Activated CD4-positive, CD25-positive, alpha-beta regulatory T cell (primary cell): ENCODE measurements around the gene PKD2L2.
"Not testable (repeated sequence)": the region's sequence is repeated elsewhere in the genome, so short reads cannot be mapped to it uniquely, and the experiment has no call there.

Experiments used
- DNase-seq, 4 experiments: peaks; one replicate each; lab custom pipeline; 2025; lab: John Stamatoyannopoulos, UW

PKD2L2 gene

DNA sequence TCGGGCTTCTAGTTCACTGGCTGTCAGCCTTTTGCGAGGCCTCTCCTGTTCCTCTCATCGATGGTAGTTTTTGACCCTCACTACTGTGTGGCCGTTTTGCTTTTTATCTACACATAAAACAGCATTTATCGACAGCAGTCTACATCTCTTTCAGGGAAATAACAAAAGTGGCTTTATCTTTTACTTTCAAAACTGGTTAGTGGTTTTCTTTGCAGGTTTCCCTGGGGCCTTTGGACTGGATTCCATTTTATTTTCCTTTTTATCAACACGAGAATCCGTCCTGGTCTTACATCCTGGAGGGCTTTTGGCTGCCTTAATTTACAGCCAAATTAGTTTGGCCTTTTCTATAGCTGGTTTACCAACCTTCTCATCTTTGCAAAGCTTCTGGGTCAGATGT lies 793 bp upstream of the PKD2L2 start:
- DNase-seq, result no peak

DNA sequence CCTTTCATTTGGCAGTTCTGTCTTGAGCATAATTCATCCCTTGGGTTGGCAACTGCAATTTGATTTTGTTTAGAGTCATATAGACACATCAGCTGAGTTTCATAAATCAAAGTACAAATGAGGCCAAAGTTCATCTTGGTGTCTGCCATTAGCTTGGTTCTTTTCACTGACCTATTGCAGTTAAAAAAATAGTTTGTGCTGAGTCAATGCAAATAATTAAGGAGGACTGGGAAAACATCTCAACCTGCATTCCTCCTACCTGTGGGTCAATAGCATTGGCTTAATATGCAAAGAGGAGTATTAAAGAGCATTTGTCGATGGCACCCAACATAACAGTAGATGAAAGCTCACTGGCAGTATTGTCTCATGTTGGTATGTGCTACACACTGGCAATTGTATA lies 1.6 kb downstream of the PKD2L2 start:
- no peak for DNase-seq

GRCh38 chr5:137891849-137892248 lies 2.6 kb downstream of the PKD2L2 start:
- DNase-seq, result no peak

DNA sequence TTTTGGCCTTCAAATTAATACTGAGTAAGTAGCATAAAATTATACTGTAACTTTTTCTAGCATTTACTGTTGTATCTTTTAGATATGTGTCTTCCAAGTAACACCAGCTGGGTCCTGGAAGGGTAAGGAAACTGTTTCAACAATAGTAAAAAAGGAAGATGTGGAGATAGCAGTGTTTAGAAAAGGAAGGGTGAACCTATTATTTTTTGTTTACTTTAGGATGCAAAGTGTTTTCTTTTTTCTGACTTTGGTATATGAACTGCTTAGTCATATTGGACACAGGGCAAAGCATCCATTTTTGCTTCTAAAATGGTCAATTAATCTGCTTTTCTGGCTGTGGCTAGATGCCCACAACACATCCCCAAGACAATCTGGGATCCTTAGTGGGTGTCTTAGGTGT lies 5.3 kb downstream of the PKD2L2 start:
- no peak for DNase-seq

DNA sequence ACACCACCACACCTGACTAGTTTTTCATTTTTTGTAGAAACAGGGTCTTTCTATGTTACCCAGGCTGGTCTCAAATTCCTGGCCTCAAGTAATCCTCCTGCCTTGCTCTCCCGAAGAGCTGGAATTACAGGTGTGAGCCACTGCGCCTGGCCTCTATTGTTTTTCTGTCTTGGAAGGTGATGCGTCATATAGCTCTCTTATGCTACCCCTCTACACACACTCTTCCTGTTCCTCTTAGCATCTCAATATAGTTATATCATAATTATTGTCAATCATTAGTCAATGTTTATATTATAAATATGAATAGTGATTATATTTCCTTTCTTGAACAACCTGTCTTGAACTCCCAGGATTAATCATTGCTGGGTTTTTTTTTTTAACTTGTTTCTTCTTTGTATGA lies 7.3 kb downstream of the PKD2L2 start:
- no peak for DNase-seq

DNA sequence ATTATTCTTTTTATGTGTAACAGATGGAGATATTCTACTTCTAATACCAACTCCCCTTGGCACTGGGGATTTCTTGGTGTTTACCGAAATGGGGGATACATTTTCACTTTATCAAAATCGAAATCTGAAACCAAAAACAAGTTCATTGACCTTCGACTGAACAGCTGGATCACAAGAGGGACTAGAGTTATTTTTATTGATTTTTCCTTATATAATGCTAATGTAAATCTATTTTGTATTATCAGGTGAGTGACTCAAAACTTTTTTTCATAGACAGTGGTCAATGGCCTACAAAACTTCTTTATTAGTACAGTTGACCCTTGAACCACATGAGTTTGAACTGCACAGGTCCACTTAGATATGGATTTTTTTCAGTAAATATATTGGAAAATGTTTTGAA lies 10.2 kb downstream of the PKD2L2 start:
- DNase-seq, result no peak

- DNase-seq, result no peak
These were observed 12.0 kb downstream of the PKD2L2 start for GRCh38 chr5:137901011-137901817.

- no peak for DNase-seq
These were observed 13.3 kb downstream of the PKD2L2 start for GRCh38 chr5:137902408-137903133.

- no peak for DNase-seq
These were observed 25.5 kb downstream of the PKD2L2 start for GRCh38 chr5:137914758-137915157.

GRCh38 chr5:137916923-137917322 lies 27.7 kb downstream of the PKD2L2 start:
- DNase-seq, result no peak

- DNase-seq, result no peak
These were observed 32.7 kb downstream of the PKD2L2 start for GRCh38 chr5:137921931-137922330.

DNA sequence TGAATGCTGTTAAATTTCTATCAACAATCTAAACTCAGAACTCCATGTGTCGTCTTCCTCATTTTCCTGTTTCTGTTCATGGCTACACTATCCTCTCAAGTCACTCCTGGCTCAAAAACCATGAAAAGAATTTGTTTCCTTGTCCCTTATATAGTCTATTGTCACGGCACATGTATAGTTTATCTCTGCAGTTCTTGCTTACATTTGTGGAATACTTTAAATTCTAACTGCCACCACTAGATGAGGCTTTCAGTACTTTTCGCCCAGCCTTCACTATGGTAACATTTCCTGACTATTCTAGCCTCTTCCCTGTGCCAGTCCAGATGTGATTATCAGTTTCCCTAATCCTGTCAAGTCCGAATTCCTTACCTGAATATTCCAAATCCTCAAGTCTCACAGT lies 34.6 kb downstream of the PKD2L2 start:
- no peak for DNase-seq

DNA sequence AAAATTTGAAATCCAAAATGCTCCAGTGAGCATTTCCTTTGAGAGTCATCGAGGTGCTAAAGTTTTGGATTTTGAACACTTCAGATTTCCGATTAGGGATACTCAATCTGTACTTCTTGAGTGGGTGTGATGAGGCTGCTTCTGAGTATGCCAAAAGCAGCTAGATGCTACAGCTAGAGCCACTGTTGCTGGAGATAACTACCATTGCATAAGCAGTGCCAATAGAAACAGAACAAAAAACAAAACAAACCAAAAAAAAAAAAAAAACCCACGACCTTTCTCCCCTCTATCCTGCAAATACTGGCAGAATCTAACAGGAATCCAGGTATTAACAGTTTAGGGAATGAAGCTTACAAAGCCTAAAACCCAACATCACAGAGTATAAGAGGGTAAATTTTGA lies 43.5 kb downstream of the PKD2L2 start:
- DNase-seq, result no peak

- DNase-seq, result no peak
These were observed 44.2 kb downstream of the PKD2L2 start for GRCh38 chr5:137933491-137933911.

DNA sequence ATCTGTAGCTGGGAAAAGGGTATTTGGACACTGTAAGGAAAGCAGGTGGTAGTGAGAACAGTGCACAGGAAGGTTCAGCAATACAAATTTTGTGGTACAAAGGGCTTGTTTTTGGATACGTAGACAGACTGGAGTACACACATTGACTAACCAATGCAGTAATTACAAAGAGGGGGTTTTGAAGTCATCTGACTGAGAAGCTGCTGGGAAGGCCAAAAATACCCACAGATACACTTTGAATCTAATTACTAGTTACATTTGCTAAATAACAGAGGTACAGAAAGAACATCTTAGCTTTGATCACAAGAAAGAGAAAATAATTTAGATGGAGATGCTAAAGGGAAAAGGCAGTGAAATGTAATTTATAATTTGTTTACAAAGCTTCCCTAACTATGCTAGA lies 45.9 kb downstream of the PKD2L2 start:
- no peak for DNase-seq

- DNase-seq, result no peak
These were observed 46.4 kb downstream of the PKD2L2 start for GRCh38 chr5:137935694-137936093.

DNA sequence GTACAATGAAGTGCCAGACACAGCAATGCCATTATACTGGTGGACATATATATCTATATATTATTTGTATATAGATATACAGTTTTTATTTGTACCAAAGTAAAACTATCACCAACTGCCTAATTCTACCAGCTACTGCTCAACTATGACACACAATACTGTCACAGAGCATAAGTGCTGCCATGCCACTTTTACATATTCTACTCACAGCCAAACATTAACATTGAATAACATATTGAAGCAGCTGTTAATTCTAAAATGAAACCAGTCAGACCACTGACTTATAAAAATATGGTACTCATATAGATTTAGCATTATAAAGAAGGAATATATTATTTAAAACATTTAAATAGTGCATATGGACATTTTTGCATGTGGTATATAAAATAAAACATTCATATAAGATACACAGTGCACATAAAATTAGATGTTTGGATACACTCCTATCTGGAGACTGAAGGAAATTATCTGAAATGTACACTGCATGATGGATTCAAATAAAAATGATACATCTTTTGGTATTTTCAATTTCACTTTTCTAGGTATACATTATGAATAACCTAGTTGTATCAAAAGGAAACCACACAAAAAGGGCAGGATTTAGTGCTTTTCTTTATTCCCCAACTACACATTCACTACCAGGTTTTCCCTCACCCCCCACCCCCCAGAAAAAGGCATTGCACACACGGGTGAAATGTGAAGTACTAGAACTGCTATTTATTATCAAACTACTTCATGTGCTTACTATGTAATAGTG lies 48.9 kb downstream of the PKD2L2 start:
- DNase-seq, result no peak

DNA sequence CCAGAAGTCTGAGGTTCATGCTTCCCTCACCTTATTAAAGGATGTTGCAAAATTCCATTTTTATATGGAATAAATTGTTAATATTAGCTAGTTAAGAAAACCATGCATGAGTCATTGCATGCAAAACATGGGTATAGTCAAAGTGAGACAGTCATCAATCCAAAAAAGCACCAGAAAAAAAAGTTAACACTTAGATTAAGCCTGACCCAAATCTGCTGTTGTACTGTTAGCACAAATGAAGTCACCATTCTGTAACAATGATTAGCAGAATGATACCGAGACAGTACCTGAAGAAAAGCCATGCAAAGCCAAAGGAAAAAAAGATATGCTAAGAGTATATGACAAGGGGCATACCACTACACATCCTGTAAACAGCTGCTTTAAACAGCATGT lies 49.5 kb downstream of the PKD2L2 start:
- DNase-seq, result no peak

DNA sequence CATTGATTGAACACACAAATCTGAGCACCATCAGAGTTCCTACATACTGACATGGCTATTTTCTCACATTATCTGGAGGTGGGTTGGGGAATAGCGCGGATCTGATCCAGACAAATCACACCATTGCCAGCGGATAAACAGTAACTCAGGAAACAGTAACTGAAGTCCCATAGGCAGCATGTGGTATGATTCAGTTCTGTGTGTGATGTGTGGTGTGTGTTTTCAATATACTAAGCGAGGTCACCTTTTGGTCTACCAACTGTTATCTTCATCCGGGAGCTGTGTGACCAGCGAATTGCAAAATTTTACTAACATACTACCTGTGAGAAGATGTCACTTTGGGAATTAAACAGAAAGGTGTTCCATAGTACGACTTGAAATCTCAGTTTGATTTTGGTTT lies 50.1 kb downstream of the PKD2L2 start:
- DNase-seq, result no peak

- not testable (repeated sequence) for DNase-seq
These were observed 55.0 kb downstream of the PKD2L2 start for GRCh38 chr5:137944280-137944679.

DNA sequence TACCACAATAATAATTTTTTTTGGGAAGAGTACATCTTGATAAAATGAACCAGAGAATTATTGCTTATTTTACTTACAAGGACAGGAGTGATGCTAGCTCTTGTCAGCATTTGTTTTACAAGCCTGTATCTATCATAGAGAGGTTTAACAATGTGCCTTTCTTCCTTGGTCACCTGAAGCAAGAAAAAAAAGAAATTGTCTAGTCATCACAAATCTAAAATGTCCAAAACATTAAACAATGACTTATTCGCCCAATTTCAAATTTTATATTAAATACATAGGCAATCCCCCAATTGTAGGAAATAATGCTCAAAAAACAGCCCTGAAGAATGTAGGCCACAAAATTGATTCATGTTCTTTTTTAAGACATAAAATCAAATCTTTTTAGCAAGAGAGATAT lies 56.6 kb downstream of the PKD2L2 start:
- DNase-seq, result no peak

- DNase-seq, result no peak
These were observed 65.0 kb downstream of the PKD2L2 start for GRCh38 chr5:137954131-137954879.
